ENCODE measurements around the gene EWSR1. TPM values are rescaled to one million over a fixed set of nuclear protein-coding genes. Genes with fewer than 3 reads are reported as not detected.
"Not testable (repeated sequence)": the region's sequence is repeated elsewhere in the genome, so short reads cannot be mapped to it uniquely, and the experiment has no call there.

EWSR1 gene, protein sequence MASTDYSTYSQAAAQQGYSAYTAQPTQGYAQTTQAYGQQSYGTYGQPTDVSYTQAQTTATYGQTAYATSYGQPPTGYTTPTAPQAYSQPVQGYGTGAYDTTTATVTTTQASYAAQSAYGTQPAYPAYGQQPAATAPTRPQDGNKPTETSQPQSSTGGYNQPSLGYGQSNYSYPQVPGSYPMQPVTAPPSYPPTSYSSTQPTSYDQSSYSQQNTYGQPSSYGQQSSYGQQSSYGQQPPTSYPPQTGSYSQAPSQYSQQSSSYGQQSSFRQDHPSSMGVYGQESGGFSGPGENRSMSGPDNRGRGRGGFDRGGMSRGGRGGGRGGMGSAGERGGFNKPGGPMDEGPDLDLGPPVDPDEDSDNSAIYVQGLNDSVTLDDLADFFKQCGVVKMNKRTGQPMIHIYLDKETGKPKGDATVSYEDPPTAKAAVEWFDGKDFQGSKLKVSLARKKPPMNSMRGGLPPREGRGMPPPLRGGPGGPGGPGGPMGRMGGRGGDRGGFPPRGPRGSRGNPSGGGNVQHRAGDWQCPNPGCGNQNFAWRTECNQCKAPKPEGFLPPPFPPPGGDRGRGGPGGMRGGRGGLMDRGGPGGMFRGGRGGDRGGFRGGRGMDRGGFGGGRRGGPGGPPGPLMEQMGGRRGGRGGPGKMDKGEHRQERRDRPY
- 100 to 1,000 TPM; 133 to 217 (median 165) TPM for polyA plus RNA-seq (ENCODE audit: insufficient read length in 10 of 10)
- long read RNA-seq, donor 1, transcript EWSR1-206 (17 exons, 2,654 nt), result major isoform, 7 of 35 reads
- long read RNA-seq, donor 1, partial matches to known transcripts, result 19 of 35 reads
- long read RNA-seq, donor 1, other reads (novel, unspliced or antisense), result 5 of 35 reads
- long read RNA-seq, donor 2, transcript EWSR1-207 (17 exons, 2,207 nt), result major isoform, 7 of 24 reads
- long read RNA-seq, donor 2, partial matches to known transcripts, result 9 of 24 reads
- long read RNA-seq, donor 2, other reads (novel, unspliced or antisense), result 0 of 24 reads
- long read RNA-seq, donor 3, result 0 reads
- long read RNA-seq, donor 4, transcript EWSR1-207 (17 exons, 2,207 nt), result major isoform, 6 of 32 reads
- long read RNA-seq, donor 4, partial matches to known transcripts, result 15 of 32 reads
- long read RNA-seq, donor 4, other reads (novel, unspliced or antisense), result 0 of 32 reads
- long read RNA-seq, donor 5, transcript EWSR1-206 (17 exons, 2,654 nt), result minor isoform, 6 of 59 reads
- long read RNA-seq, donor 5, transcript EWSR1-207 (17 exons, 2,207 nt), result major isoform, 8 of 59 reads
- long read RNA-seq, donor 5, partial matches to known transcripts, result 43 of 59 reads
- long read RNA-seq, donor 5, other reads (novel, unspliced or antisense), result 0 of 59 reads
- long read RNA-seq, donor 6, transcript EWSR1-207 (17 exons, 2,207 nt), result major isoform, 12 of 49 reads
- long read RNA-seq, donor 6, transcript EWSR1-206 (17 exons, 2,654 nt), result minor isoform, 5 of 49 reads
- long read RNA-seq, donor 6, partial matches to known transcripts, result 29 of 49 reads
- long read RNA-seq, donor 6, other reads (novel, unspliced or antisense), result 0 of 49 reads
- long read RNA-seq, donor 7, transcript EWSR1-206 (17 exons, 2,654 nt), result major isoform, 8 of 43 reads
- long read RNA-seq, donor 7, transcript EWSR1-207 (17 exons, 2,207 nt), result minor isoform, 6 of 43 reads
- long read RNA-seq, donor 7, partial matches to known transcripts, result 24 of 43 reads
- long read RNA-seq, donor 7, other reads (novel, unspliced or antisense), result 0 of 43 reads
- long read RNA-seq, donor 8, partial matches to known transcripts, result 21 of 34 reads
- long read RNA-seq, donor 8, other reads (novel, unspliced or antisense), result 0 of 34 reads
- long read RNA-seq, donor 9, partial matches to known transcripts, result 0 of 1 reads
- long read RNA-seq, donor 9, other reads (novel, unspliced or antisense), result 0 of 1 reads

GRCh38 chr22:29267858-29268510, at the start of gene EWSR1, which contains the start of gene RHBDD3:
Gene EWSR1, plus strand, starts transcription at chr22:29268268. Its CDS starts 69 bp downstream, at chr22:29268337.
Gene RHBDD3, minus strand, starts transcription at chr22:29267981. Its CDS starts 2,355 bp downstream, at chr22:29265626.
- DNase-seq, result peak; percentile 96 to 98 (median 98)

GRCh38 chr22:29218758-29219408, 49.2 kb upstream of the EWSR1 start:
- no peak for DNase-seq

GRCh38 chr22:29219409-29219782, 48.7 kb upstream of the EWSR1 start:
- DNase-seq, result not testable (repeated sequence)

DNA sequence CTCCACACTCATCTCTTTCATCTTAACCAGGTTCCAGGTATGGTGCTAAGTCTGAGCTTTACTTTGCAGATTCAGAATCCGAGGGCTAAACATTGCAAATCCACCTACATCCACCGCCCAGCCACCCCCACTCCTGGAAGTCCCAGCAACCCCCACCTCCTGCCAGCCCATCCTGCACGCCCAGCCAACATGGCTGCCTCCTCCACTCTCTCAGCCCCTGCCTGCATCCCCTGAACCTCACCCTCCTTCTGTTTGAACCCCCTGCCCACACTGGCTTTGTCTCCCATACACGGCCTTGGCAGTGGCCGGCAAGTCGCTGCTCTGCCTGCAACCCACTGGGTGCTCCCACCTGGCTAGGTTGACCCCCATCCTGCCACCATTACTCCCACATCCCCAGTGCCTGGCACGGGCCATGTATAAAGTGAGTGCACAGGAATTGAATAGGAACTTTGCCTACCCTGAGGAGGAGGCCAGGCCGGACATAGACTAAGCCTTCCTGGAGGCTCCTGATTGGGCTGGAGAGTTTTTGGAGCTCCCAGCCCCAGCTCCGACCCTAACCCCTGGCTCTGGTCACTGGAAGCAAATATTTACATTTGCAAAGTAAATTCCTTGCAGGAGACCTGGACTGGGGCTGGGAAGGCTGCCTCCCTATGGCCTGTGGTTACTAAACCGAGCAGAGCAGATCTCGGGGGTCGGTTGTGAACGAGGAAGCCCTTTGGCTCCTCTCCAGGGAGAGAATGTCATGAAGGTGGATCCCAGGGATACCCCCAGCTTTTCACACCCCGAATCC, 48.0 kb upstream of the EWSR1 start:
- DNase-seq, result no peak

- DNase-seq, result peak in 2 of 3 donors; percentile 34 to 62
Measured at GRCh38 chr22:29224121-29224858, 43.8 kb upstream of the EWSR1 start.

DNA sequence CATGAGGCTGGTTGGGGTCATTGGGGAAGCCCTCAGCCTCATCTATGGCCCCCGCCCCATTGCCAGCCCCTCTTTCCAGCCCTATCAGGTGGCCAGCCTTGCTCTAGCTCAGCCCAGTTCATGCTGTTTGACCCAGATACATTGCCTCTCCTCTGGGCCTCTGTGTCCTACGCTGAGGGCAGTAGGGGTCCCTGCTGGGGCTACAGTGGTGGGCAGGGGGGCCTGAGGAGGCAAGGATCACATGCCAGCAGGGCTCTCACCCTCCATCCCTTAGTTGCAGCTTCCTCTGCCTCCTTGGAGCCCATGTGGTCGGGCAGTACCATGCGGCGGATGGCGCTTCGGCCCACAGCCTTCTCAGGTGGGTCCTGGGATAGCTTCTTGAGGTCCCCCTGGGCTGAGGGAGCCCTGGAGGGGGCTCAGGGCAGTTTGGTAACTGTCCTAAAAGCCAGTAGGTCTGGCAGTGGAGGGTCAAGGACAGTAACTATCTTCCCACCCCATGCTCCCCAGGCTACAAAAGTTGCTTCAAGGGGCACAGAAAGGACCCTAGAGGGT, 43.1 kb upstream of the EWSR1 start:
- DNase-seq, result no peak

DNA sequence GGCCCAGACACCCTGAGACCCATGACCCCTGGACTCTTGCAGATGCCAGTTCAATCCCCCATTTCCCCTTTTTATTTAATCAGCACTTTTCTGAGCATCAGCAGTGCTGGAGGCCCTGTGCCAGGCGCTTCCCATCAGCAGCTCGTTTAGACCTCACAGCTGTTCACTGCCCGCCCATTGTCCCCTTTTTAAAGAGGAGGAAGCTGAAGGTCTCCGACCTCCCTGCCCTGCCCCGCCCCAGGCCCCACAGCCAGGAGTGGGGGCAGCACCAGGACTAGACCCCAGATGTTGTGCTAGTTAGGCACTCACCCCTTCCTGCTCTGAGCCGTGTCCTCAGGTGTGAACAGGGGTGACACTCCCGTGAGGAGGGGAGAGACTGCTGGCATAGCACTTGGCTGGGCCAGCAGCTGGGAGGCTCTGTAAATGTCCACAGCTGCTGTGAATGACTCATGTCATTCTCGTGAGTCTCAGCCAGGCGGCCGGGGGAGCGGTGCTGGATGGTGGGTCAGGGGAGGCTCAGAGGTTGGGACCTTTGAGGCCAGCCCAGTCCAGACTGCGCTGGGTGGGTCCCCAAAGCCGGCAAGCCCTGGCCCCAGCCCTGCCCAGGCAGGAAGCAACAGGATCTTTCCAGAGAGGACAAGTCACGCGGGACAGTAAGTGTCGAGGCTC, 42.5 kb upstream of the EWSR1 start:
- DNase-seq, result peak; percentile 59 to 90 (median 73)

- DNase-seq, result no peak
Measured at GRCh38 chr22:29226351-29226981, 41.6 kb upstream of the EWSR1 start.

DNA sequence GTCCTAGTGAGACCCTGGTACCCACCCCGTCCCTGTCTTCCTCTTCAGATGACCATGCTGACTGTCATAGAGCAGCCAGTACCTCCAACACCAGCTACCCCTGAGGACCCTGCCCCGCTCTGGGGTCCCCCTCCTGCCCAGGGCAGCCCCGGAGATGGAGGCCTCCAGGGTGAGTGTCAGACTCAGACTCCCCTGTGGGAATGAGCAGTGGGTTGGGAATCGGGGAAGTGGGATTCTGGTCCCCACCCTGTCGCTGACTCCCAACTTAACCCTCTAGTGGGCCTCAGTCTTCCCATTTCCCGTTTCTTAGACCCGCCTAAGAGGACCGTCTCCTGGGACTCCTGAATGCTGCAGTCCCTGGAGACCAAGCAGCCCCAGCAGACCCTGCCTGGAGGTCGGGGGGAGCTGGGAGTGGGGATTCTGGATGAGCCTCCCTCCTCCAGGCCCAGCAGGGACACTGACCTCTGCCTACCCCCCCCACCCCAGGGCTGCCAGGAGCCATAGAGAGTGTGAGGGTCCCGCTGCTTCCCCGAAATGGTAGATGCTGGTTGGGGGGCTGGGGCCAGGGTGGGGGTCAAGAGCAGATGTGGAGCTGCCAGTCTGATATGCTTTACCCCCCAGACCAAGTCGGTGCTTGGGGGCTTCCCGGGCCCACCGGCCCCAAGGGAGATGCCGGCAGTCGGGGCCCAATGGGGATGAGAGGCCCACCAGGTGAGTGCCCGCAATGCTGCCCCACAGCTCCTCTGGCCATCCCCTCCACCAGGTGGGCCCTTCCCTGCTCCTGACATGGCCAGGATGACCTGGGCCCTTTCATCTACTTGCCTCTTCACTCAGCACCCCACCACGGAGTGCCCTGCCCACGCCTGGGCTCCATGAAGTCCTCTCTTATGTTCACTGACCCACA, 36.8 kb upstream of the EWSR1 start:
- DNase-seq, result no peak

DNA sequence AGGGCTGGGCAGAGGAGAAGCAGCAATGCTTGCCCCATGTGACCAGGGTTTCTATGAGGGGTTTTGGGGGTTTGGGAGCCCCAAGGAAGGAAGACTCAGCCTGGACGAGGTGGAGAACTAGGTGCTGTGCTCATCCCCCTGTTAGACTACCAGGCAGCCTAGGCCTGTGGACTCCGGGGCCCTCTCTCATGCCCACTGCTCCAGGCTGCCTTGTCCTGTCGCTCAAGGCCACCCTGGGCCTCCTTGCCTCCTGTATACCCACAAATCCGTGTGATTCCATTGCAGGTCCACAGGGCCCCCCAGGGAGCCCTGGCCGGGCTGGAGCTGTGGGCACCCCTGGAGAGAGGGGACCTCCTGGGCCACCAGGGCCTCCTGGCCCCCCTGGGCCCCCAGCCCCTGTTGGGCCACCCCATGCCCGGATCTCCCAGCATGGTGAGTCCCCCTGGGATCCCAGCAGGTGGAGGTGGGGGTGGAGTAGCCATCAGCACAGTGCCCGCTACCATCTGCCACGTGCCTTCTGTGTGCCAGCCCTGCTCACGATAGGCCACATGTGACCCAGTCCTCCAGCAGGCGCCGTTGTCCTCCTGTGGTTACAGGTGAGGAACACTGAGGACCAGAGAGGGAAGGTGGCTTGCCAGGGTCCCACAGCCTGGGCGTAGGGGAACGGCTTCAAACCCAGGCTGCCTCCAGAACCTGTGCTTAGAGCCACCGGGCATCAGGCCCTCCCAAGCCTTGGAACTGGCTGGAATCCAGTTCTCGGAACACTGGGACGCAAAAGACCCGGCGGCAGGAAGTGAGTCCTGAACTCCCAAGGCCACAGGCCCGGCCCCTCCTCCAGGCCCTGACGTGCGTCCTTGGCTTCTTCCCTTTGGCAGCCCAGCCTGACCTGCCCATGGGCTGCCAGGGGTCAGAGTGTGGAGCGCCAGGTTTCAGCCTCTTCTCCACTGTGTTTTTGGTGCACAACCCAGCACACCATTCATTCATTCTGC, 35.8 kb upstream of the EWSR1 start:
- DNase-seq, result no peak

DNA sequence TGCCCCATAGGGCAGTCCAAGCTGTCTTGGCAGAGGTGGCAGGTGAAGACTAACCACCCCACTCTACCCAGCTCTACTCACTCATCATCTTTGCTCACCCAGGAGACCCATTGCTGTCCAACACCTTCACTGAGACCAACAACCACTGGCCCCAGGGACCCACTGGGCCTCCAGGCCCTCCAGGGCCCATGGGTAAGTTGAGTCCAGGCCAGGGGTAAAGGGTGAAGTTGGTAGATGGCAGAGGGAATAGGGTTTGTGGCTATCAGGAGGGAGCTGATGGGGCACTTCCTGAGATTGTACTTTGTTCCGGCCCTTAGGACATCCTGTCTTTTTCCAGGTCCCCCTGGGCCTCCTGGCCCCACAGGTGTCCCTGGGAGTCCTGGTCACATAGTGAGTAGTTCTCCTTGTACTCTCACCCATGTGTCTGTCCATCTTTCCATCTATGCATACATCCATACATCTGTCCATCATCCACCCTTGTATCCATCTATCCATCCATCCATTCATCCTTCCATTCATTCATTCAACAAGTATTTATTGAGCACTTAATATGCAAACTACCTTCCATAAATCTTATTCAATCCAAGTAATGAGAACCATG, 34.7 kb upstream of the EWSR1 start:
- DNase-seq, result no peak

GRCh38 chr22:29240481-29240880, 27.6 kb upstream of the EWSR1 start:
- not testable (repeated sequence) for DNase-seq

- no peak for DNase-seq
Measured at GRCh38 chr22:29243874-29244446, 24.1 kb upstream of the EWSR1 start.
